Posterior cingulate gyrus (tissue), 11 donors: ENCODE data around the gene ATP2B2.

ENCODE experiments used
- DNase-seq, 10 donors: peaks; one replicate each; pipeline versions ENCODE4 v3.0.0 to v3.0.0-alpha.2; 2020 to 2021; ENCODE audit warnings: mixed read lengths in 3 of 10
- intact Hi-C: fragments of 100-400 bp; cut with DNase I; formaldehyde crosslinking; loops from one replicate; pipeline ENCODE4 v1.15.1; 2023

Gene ATP2B2

GRCh38 chr3:10413041-10413440 lies 92.3 kb downstream of the ATP2B2 start:
- intact Hi-C loops = no loop called here
- DNase-seq = peak in 1 of 10 donors; percentile 49

- peak in 1 of 10 donors; percentile 52 for DNase-seq
- intact Hi-C loops = no loop called here
These were observed 93.6 kb downstream of the ATP2B2 start for GRCh38 chr3:10411598-10412332.

- peak in 5 of 10 donors; percentile 31 to 87 (median 38) for DNase-seq
- intact Hi-C loops = no loop called here
These were observed 94.9 kb downstream of the ATP2B2 start for GRCh38 chr3:10410383-10411002.

- peak in 4 of 10 donors; percentile 27 to 83 (median 38) for DNase-seq
- intact Hi-C loops = no loop called here
These were observed 96.7 kb downstream of the ATP2B2 start for GRCh38 chr3:10408680-10409079.

GRCh38 chr3:10407361-10407760 lies 98.0 kb downstream of the ATP2B2 start:
- intact Hi-C loops = no loop called here
- no peak for DNase-seq

GRCh38 chr3:10406414-10406813 lies 99.0 kb downstream of the ATP2B2 start:
- intact Hi-C loops = no loop called here
- no peak for DNase-seq

- DNase-seq = no peak
- intact Hi-C loops = no loop called here
These were observed 99.6 kb downstream of the ATP2B2 start for GRCh38 chr3:10405816-10406215.

- DNase-seq = no peak
These were observed 100.5 kb downstream of the ATP2B2 start for GRCh38 chr3:10404876-10405275.

GRCh38 chr3:10404377-10404776 lies 101.0 kb downstream of the ATP2B2 start:
- no peak for DNase-seq
- intact Hi-C loops = no loop called here

More at GRCh38 chr3:10404876-10405275, 100.5 kb downstream of the ATP2B2 start:
- intact Hi-C loops = no loop called here

GRCh38 chr3:10401990-10402761 lies 103.2 kb downstream of the ATP2B2 start:
- DNase-seq = peak in 3 of 10 donors; percentile 24 to 62 (median 60)
- intact Hi-C loops = no loop called here

GRCh38 chr3:10400749-10401495 lies 104.5 kb downstream of the ATP2B2 start:
- intact Hi-C loops = no loop called here
- peak in 3 of 10 donors; percentile 33 to 66 (median 59) for DNase-seq

GRCh38 chr3:10400050-10400748 lies 105.2 kb downstream of the ATP2B2 start:
- peak in 1 of 10 donors; percentile 38 for DNase-seq
- intact Hi-C loops = no loop called here

- intact Hi-C loops = no loop called here
- DNase-seq = peak in 2 of 10 donors; percentile 8 to 68
These were observed 105.8 kb downstream of the ATP2B2 start for GRCh38 chr3:10399634-10400033.

- intact Hi-C loops = no loop called here
- DNase-seq = peak in 3 of 10 donors; percentile 39 to 58 (median 46)
These were observed 107.0 kb downstream of the ATP2B2 start for GRCh38 chr3:10398341-10398740.

- DNase-seq = peak in 3 of 10 donors; percentile 72 to 86 (median 74)
- intact Hi-C loops = no loop called here
These were observed 107.5 kb downstream of the ATP2B2 start for GRCh38 chr3:10397879-10398278.

- intact Hi-C loops = no loop called here
- peak in 3 of 10 donors; percentile 22 to 61 (median 30) for DNase-seq
These were observed 108.5 kb downstream of the ATP2B2 start for GRCh38 chr3:10396931-10397330.

- intact Hi-C loops = no loop called here
- peak in 2 of 10 donors; percentile 38 to 51 for DNase-seq
These were observed 109.3 kb downstream of the ATP2B2 start for GRCh38 chr3:10396083-10396482.

GRCh38 chr3:10395671-10396070 lies 109.7 kb downstream of the ATP2B2 start:
- intact Hi-C loops = no loop called here
- peak in 2 of 10 donors; percentile 24 to 49 for DNase-seq

- DNase-seq = peak in 1 of 10 donors; percentile 22
- intact Hi-C loops = no loop called here
These were observed 110.2 kb downstream of the ATP2B2 start for GRCh38 chr3:10395196-10395595.
